ENCODE results near the gene SDC4. TPM values are rescaled to one million over a fixed set of nuclear protein-coding genes. Genes with fewer than 3 reads are reported as not detected.

Gene SDC4
- total and polyA plus RNA-seq, 10 of the 15 experiments (the other 5 are each of a cell fraction or from before 2014, with no cell fraction given): 0.52 to 11.3 (median 1.4) TPM

DNA sequence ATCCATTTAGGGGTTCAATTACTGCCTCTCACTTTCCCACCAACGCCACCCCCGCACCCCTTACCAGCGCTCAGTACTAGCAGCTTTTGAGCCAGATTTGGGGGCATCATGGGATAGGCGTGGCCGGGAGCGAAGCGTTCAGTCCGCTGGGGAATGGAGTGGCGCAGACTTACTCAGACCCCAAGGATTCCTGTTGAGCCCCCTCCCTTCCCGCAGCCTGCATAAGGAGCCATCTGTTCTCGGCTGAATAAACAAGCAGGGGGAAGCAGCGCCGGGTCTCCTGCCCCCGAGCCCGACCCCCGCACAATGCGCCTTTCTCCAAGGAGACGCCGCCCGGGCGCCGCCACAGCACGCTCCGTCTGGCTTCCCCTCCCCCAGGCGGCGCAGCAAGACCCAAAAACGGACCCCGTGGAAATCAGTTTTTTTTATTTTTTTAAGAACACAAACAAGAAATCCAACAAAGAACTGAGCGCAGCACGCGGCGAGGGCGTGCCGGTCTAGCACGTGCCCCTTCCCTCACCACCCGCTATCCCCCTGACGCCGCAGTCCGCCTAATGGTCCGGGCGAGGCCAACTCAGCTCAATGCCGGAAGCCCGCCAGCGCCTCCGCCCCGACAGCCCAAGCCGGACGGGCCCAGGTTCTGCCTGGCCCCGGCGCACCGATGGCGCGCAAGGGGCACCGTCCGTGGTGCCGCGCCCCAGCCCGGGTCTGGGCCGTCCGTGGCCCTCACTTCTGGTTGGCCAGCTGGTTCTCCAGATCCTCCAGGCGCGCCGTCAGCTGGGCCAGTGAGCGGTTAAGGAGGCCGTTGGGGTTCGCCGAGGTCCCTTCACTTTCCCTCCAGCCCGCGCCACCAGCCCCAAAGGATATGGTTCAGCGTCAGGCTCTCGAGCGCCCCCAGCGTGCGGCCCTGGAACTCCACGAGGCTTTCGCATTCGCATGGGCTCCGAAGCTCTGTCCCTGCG lies 54.9 kb downstream of the SDC4 start:
- H3K4me3 ChIP-seq: peak overlapping the region; percentile 30; the same call in 1 of the 2 replicates
- POLR2A ChIA-PET: interaction anchor here (0.6 kb wide), 1 partner anchor 19 kb away, joined by 4 read pairs; no protein-coding TSS in a partner anchor
- no peaks in the 10 kb centered on the region for H3K36me3 ChIP-seq (ENCODE audit: control insufficient read depth in 2 of 2, insufficient read depth in 2 of 2, low read length in 1 of 2)
- no peak overlapping the region for H3K9ac ChIP-seq (ENCODE audit: control insufficient read depth, insufficient read depth, low read length)
- ATAC-seq: peak; percentile 93
- WGBS (ENCODE audit: insufficient coverage, insufficient replicate concordance, low lambda C conversion rate, missing lambda C conversion rate): 17% methylated on average over 78 of the region's 79 CpGs
- no TSS peak for BruUV-seq (replicated peaks)
- H3K27me3 ChIP-seq (replicated peaks in 1 of 2; ENCODE audit: control insufficient read depth in 2 of 2, insufficient read depth in 2 of 2, low read length in 1 of 2): peaks cover 6 to 7% of the 10 kb centered on the region in 2 experiments; a peak in 3 of 4 replicates
- FAIRE-seq: peak; percentile 75
- in situ Hi-C loops (cut with MboI) (no loop called here), intact Hi-C loops (cut with micrococcal nuclease; ENCODE audit: unreplicated experiment) (loop anchor here (5.0 kb wide), 4 partner anchors 156 to 256 kb away; no protein-coding TSS in a partner anchor)
- no peaks in the 10 kb centered on the region; the same call in 2 of the 3 replicates for H3K9me3 ChIP-seq (replicated peaks; ENCODE audit: control insufficient read depth, insufficient read depth, low read length)
- peak overlapping the region; percentile 75 for H2AFZ ChIP-seq (ENCODE audit: control insufficient read depth, low read depth, low read length)
- no peaks in the 10 kb centered on the region for H3K79me2 ChIP-seq (ENCODE audit: control insufficient read depth, insufficient read depth, low read length)
- CTCF ChIA-PET: interaction anchor here (0.6 to 6.3 kb wide), 54 partner anchors 8 to 538 kb away, joined by 3 to 53 read pairs (median 4); partner anchors contain the start of genes SYS1, WFDC10A, WFDC12 and WFDC5
- RAD21 ChIA-PET (ENCODE audit: unreplicated experiment): interaction anchor here (0.6 to 1.9 kb wide), 8 partner anchors 143 to 478 kb away, joined by 3 to 8 read pairs (median 4); no protein-coding TSS in a partner anchor
- SMC1A ChIA-PET (ENCODE audit: uncharacterized antibody, unreplicated experiment): interaction anchor here (0.6 to 2.9 kb wide), 8 partner anchors 8 to 622 kb away, joined by 3 to 14 read pairs (median 4); no protein-coding TSS in a partner anchor
- no peaks in the 10 kb centered on the region for H4K20me1 ChIP-seq (ENCODE audit: control insufficient read depth, insufficient read depth)
- H3K27ac ChIP-seq (ENCODE audit: control insufficient read depth, insufficient read depth): no peak overlapping the region
- no peak for DNase-seq (ENCODE audit: low read depth, low spot score)
- no peaks in the 10 kb centered on the region for H3K4me1 ChIP-seq (ENCODE audit: control insufficient read depth, insufficient read depth, low read length)
- peak overlapping the region; percentile 71 for H3K4me2 ChIP-seq (ENCODE audit: control insufficient read depth, insufficient read depth)
- TF ChIP-seq CTCF (IDR thresholded peaks at IDR 0.05 in 2 of 3, conservative IDR thresholded peaks at IDR 0.05 in 1 of 3; ENCODE audit: control insufficient read depth in 2 of 3, extremely low read depth in 1 of 3, insufficient read depth in 1 of 3, low read depth in 3 of 3, low read length in 3 of 3) (peak; percentile 83 to 96 (median 89)), BMI1 (IDR thresholded peaks at IDR 0.05; ENCODE audit: borderline replicate concordance) (no peak), ATF7 (IDR thresholded peaks at IDR 0.05; ENCODE audit: low read depth) (no peak), ATF3 (IDR thresholded peaks at IDR 0.05; ENCODE audit: borderline replicate concordance, extremely low read depth, low read depth, low read length) (no peak), RCOR1 (conservative IDR thresholded peaks at IDR 0.05; ENCODE audit: low read depth, low read length) (no peak), HDAC2 (IDR thresholded peaks at IDR 0.05) (no peak), E2F8 (IDR thresholded peaks at IDR 0.05; ENCODE audit: low read depth, partially characterized antibody) (no peak), TAF1 (IDR thresholded peaks at IDR 0.05; ENCODE audit: borderline replicate concordance, low read depth, low read length) (no peak), RAD21 (IDR thresholded peaks at IDR 0.05; ENCODE audit: insufficient read depth, low read depth, low read length) (peak; percentile 25; the same call in 1 of the 2 replicates), HDAC6 (IDR thresholded peaks at IDR 0.05; ENCODE audit: unreplicated experiment) (peak; percentile 70), ZNF207 (IDR thresholded peaks at IDR 0.05; ENCODE audit: borderline replicate concordance) (0 out of 2 replicates have a peak, but pooled peaks have one; percentile 31), LARP7 (IDR thresholded peaks at IDR 0.05) (peak; percentile 83), RB1 (IDR thresholded peaks at IDR 0.05; ENCODE audit: borderline replicate concordance) (peak; percentile 62; the same call in 1 of the 2 replicates), IKZF1 (conservative IDR thresholded peaks at IDR 0.05) (peak; percentile 76), NFYA (IDR thresholded peaks at IDR 0.05; ENCODE audit: borderline replicate concordance, low read depth, low read length) (no peak), GATAD2B (conservative IDR thresholded peaks at IDR 0.05; ENCODE audit: low read depth) (0 out of 2 replicates have a peak, but pooled peaks have one; percentile 61)

Data from GM12878 (cell line).